ENCODE measurements around the gene RNU2-63P. TPM values are rescaled to one million over a fixed set of nuclear protein-coding genes. Genes with fewer than 3 reads are reported as not detected.
A peak's percentile ranks its signal among the peaks of the same experiment; 100 is the strongest.

Gene RNU2-63P
- total and polyA plus RNA-seq, 2 of the 8 experiments (the other 6 are each of a cell fraction or from before 2014, with no cell fraction given), result 6.6 TPM; not detected in 1

- TF ChIP-seq RBBP5 (IDR thresholded peaks at IDR 0.05; ENCODE audit: borderline replicate concordance, low read depth, low read length), result 0 out of 2 replicates have a peak, but pooled peaks have one; percentile 38
- no peak for TF ChIP-seq SIN3A (conservative IDR thresholded peaks at IDR 0.05 in 1 of 2, IDR thresholded peaks at IDR 0.05 in 1 of 2; ENCODE audit: low read depth in 1 of 2, low read length in 2 of 2)
- TF ChIP-seq PHF8 (conservative IDR thresholded peaks at IDR 0.05; ENCODE audit: low read depth, low read length), result 0 out of 2 replicates have a peak, but pooled peaks have one; percentile 14
Observed at GRCh38 chr2:88003074-88003755, 13.1 kb downstream of the RNU2-63P start (continued).

Measured in H1 (cell line).